IPS-18c (cell line): ENCODE measurements around the gene PPARA.

Experiments
- H3K4me3 ChIP-seq: 2 replicates; pipeline ENCODE4 v1.7.0; 2013; ENCODE audit warnings: low read depth, mild to moderate bottlenecking, low read length, moderate library complexity; ENCODE audit not compliant: insufficient read depth
- H3K9me3 ChIP-seq: one replicate; pipeline ENCODE4 v1.6.1; 2013; ENCODE audit warnings: mild to moderate bottlenecking, low read length, moderate library complexity; ENCODE audit not compliant: control insufficient read depth, insufficient read depth

The PPARA gene

DNA sequence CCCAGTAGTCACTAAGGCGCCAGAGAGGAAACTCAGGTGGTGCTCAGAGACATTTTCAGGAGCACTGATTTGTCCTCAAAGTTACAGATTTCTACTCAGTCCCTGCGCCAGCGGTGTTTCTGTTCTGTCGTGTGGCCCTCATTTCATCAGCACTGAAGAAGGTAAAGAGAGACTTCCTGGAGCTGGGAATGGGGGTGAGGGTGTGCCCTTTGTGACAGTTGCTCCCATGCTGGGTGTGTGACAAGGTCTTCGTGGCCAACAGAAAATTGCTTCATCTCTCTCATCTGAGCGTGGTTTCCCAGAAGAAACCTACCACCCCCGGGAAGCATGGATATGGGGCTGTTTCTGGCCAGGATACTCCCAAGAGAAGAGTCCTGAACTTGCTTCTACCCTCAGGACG, 2.0 kb upstream of the PPARA start:
- Histone ChIP-seq H3K9me3 (peaks cover 2% of the 10 kb centered on the region), H3K4me3 (no peak overlapping the region)

DNA sequence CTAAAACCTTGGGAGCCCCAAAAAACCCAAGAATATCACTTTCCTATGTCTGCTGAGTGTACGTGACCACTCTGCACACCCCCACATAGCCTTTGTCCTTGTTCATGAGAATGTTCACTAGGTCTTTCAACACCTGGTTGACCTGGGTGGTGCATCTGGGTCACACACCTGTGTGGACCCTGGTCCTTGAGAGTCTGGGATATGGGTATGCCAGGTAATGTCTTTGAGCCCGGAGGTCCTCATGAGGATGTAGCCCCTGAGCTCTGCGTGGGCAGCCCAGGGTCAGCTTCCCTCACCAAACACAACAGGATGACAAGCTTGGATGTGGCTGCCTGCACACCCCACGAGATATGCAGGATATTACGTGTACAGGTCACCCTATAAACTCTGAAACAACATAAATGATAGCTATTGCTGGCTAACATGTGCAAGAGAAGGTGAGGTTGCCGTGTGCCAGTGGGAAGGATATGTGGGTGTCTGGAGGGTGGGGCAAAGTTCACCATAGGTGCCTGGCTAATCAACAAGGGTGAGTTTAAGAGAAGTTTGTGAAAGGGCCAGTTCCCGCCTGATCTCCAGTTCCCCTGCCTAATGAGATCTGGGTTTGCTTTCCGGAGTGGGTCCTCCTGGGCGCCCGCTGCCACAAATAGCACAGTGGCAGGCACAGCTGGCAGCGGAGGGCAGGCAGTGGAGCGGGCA, 1.4 kb upstream of the PPARA start:
- peak overlapping the region; percentile 63 for H3K4me3 ChIP-seq

DNA sequence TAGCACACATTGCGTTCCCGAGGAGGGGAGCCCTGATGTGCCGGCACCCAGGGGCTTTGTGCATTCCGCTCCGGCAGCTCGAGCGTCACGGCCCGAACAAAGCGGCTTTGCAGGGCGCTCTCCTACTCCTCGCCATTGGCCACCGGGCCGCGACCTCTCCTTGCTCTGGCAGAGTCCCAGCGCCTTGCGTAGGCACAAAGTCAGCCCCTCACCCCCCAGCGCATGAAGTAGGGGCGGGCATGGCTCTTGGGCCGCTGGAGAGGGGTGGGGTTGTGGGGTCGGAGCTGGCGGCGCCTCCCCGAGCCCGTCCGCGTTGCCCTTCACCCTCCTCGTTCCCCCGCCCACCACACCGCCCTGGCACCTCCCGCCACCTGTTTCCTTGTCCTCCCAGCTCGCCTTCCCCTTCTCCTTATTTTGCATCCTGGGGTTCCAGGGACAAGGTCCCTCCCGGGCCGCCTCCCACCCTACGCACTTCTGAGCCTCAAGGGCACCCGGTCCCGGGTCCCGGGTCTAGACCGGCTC, 753 bp upstream of the PPARA start:
- peak overlapping the region; percentile 63 for H3K4me3 ChIP-seq

More for the DNA sequence above, 1.4 kb upstream of the PPARA start:
- peaks cover 2% of the 10 kb centered on the region for H3K9me3 ChIP-seq

DNA sequence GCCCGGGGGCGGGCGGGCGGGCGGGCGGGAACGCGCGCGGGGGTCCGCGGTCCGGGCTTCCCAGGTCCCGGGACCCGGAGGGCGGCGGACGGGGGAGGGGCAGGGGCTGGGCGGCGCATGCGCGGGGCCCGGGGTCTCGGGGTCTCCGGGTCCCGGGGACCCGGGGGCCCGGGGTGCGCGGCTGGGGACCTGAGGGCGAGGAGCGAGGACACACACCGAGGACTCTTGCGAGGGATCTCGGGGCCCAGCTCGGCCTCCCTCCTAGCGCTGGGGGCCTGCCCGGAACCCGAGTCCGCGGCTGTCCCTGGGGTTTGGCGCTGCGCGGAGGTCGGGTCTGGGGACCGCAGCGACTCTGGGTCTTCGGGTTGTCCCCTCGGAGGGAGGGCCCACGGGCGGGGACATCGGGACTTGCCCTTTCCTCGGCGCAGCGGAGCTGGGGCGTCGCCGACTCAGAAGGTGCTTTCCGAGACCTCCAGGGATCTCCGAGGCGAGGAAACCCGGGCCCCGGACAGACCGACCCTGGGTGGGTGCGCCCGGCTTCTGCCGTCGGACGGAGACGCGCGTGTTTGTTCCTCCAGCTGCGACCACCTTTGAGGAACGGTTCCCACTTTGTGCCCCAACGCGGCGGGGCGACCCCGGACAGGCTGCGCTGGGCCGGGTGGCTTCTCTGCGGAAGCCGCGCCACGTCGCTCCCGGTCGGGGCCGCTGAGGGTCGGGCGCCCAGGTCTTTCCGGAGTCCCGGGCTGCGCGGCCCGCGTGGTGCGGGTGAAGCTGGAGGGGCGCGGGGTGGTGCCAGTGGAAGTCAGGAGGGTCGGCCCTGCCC, 540 bp downstream of the PPARA start:
- peak overlapping the region; percentile 79 for H3K4me3 ChIP-seq
- peaks cover 2% of the 10 kb centered on the region for H3K9me3 ChIP-seq

More for the DNA sequence above, 753 bp upstream of the PPARA start:
- H3K9me3 ChIP-seq, result peaks cover 2% of the 10 kb centered on the region

DNA sequence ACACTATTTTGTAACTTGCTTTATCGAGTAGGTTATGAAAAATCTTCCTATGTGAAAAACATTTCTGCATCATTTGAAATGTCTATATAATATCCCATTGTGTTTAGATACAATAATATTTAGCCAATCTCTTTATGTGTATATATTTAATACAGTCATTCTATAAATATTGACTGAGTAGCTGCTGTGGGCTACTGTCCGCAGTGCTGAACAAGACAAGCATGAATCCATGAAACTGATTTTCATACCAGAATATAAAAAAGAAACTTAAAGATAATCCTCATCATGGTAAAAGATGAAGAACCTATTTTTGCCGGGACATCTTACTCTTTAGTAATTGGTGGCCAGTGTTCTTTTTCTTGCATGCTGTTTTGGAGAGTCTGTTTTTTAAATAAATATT, 3.6 kb downstream of the PPARA start:
- Histone ChIP-seq H3K9me3 (peaks cover 2% of the 10 kb centered on the region), H3K4me3 (no peak overlapping the region)

DNA sequence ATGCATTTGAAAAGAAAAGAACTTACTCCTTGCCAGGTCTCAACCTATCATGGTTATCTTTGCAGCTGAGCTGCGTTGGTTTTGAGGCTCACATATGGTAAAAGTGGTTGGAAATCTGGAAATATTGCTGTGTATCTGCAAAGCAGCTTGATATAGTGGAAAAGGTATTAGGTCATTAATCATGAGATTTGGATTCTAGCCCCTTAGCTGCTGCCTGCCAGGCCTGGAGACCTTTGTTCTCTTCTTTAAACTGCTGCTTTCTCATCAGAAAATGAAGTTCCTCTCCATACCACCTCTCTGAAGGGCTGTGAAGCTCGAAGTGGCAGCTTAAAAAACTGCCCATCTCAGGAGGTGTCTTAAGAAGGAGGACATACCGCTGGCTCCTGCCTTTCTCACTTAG, 5.7 kb downstream of the PPARA start:
- Histone ChIP-seq H3K9me3 (peaks cover 2% of the 10 kb centered on the region), H3K4me3 (no peak overlapping the region)

DNA sequence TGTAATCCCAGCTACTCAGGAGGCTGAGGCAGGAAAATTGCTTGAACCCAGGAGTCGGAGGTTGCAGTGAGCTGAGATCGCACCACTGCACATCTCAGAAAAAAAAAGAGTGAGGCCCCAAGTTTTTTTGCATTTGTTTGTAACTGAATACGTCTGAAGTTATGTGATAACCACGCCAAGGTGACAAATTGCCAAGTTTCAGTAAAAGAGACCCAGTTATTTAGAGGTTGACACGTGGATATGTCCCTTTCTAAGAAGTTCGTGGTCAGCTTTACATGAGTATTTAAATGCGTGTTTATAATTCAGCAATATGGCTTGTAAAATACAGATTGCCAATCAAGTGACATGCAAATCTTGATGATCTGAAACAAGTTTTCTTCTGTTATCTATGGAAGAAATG, 8.0 kb downstream of the PPARA start:
- Histone ChIP-seq H3K4me3 (no peak overlapping the region), H3K9me3 (no peaks in the 10 kb centered on the region)

DNA sequence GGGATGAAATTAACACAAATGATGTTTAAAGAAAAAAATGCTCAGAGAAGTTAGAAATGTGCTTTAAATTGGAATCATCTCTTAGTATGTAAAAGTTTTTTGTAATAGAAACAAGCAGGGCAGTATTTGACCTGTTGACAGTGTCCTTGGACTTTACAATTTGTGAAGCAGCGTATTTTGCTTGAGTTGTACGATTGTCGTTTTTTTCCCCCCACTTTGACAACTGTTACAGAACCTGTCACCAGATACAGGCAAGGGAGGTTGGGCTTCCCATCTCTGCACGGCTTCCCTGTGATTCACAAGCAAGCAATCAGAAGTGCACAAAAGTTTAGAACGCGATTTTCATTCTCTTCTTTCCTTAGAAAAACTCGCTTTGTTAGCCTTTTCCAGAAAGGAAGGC, 8.9 kb downstream of the PPARA start:
- Histone ChIP-seq H3K9me3 (no peaks in the 10 kb centered on the region), H3K4me3 (no peak overlapping the region)

DNA sequence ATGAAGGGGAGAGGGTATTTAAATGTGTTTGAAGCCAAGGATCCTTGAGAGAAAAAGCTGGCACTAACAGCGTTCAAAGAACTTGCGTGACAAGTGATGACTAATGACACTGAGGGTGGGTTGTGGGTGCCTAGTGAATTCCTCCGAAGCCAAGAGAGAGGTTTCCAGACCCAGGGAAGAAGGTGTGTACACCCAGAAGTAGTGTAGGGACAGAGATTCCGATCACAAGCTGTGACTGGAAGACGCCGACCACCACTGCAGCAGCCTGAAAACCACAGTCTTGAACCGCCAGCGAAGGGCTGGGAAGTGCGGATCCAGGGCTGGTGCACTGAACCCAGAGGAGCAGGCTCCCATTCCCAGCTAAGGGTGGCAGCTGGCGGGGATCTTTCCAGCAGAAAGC, 9.5 kb downstream of the PPARA start:
- no peaks in the 10 kb centered on the region for H3K9me3 ChIP-seq
- H3K4me3 ChIP-seq, result no peak overlapping the region

DNA sequence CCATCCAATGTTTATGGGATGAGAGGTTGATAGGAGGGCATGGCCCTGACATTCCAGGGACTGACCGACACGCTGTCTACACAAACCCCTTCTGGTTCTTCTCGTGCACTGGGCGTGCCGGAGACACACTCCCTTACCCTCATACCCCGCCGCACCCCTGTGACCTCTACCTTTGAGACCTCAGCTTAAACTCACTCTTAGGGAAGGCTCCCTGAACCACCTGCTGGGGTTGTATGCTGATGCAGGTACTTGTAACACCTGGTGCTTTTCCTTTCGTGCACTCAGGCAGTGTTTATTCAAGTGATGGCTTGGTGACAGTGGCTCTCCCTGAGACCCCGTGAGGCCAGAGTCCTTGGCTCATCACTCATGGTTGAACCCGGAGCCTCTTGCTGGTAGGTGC, 12.0 kb downstream of the PPARA start:
- Histone ChIP-seq H3K9me3 (no peaks in the 10 kb centered on the region), H3K4me3 (no peak overlapping the region)

DNA sequence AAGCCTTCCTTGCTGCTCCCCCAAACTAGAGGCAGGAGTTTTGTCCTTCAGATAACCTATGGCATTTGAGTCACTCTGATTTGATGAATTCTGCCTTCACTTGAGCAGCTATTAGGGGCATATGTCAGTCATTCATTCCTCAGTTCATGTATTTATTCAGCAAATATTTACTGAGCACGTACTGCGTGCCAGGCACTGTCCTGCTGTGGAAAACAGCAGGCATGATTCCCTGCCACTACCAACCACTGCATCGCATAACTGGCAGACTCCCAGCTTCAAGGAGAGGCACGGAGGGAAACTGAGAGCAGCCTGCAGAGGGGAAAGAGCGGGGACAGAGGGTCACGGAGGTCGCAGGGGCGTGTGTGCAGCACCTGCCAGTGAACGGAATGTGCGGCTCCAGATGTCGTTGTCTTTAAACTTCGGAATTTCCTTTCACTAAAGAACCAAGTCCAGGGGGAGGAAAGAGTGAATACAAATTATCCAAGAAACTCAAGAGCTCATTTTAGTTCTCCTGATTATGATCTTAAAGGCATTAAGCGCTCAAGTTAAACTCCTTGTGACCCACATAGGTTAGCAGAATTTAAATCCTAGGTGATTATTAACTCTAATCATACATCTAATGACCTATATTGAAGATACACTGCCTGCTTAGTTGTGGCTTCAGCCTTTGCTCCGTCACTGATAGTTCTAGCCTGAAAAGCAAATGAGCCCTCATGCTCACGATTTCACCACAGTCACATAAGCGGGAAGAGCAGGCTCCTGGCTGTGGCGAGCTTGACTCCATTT, 12.6 kb downstream of the PPARA start:
- no peak overlapping the region for H3K4me3 ChIP-seq
- no peaks in the 10 kb centered on the region for H3K9me3 ChIP-seq

DNA sequence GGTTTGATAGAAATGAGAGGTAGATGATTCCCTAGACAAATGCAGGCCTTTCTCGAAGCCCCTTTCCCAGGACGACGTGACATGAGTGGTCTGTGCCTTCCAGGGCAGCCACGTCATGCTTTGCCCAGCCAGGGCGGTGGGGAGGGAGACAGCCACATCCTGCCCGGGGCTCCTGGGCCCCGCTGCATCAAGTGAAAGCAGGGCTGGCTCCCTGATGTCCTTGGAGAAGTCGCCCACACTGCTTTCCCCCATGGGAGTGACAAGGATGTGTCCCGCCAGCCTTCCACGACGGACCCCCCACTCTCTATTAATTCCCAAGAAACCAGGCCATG, 13.2 kb downstream of the PPARA start:
- Histone ChIP-seq H3K9me3 (no peaks in the 10 kb centered on the region), H3K4me3 (no peak overlapping the region)

DNA sequence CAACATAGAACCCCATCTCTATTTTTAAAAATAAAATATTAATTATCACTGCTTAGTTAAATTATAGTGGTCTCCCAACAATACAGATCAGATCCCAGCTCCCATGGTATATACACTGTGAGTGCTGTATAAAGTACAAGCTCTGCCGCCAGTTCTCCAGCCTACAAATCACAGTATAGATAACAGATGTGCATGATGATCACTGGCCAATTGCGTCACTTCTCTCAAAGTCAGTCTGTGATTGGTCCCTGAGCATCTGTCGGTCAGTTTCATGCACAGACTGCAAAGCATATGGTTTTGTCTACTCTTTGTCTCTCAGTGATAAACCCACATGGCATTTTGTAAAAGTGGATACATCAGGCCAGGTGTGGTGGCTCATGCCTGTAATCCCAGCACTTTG, 15.7 kb downstream of the PPARA start:
- no peak overlapping the region for H3K4me3 ChIP-seq
- H3K9me3 ChIP-seq, result no peaks in the 10 kb centered on the region

DNA sequence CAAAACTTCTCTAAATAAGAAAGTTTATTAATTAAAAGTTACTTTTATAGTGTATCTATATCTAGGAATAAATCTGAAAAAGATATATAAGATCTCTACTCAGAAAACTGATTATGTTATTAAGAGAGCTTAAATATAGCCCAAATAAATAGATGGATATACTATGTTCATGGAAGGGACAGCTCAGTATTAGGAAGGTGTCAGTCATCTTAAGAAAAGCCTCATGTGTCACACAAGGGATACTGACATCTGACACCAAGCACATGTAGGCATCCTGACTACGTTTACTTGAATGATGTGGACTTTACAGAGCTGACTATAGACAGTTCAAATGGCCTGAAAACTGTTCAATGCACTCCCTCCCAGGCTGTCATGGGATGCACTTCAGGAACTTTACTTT, 19.3 kb downstream of the PPARA start:
- H3K4me3 ChIP-seq, result no peak overlapping the region
- no peaks in the 10 kb centered on the region for H3K9me3 ChIP-seq

DNA sequence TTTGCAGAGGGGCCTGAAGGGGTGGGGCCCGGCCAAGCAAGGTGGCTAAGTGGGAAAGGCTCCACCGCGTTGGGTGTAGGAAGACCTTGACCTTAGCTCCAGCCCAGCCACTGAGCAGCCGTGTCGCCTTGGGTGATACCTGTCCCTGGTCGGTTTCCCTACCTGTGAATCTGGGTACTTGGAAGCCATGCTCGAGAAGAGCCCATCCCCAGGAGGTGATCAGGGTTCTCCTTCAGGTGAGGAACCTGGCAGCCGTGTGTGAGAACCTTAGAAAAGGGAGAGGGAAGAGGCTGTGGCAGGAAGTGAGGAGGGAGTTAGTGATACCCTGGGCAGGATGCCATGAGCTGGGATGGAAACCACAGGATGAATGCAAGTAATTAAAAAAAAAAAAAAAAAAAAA, 21.6 kb downstream of the PPARA start:
- Histone ChIP-seq H3K4me3 (no peak overlapping the region), H3K9me3 (no peaks in the 10 kb centered on the region)

DNA sequence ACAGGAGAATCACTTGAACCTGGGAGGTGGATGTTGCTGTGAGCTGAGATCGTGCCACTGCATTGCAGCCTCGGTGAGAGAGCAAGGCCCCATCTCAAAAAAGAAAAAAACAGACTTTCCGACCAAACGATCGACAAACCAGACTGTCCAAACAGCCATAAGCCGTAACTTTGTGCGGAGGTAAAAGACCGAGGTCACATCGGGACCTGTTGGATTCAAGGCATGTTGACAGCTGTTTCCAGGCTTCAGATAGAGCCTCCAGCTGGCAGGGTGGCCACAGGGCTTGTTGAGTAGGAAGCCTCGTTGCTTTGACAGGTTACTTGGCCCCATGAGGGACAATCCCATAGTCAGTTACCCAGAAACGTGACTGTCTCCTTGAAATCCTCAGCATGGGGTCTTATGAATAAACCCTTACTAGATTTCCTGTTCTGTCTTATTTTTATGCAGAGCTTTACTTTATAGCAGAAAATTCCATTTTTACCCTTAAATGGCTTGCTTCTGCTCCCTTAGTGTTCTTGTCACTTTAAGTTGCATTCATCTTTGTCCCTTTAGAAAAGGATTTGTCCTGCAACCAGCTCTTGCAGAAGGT, 22.3 kb downstream of the PPARA start:
- H3K4me3 ChIP-seq, result no peak overlapping the region

DNA sequence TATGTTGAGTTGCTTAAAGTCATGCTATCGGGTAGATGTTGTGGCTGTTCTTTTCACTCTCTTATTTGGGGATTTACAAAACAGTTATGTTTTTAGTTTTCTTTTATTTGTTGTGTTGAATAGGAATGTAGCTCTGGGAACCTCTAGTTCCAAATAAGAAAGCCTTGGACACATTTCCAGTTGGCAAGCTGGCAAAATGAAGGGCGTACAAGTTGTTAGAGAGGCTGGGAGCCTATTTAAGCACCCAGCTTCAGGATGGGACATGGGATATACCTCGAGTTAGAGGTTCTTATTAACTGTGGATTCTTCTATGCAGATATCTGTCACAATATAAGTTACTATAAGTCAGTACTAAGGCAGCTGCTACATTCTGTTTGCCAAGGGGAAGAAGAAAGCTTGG, 22.8 kb downstream of the PPARA start:
- Histone ChIP-seq H3K4me3 (no peak overlapping the region), H3K9me3 (no peaks in the 10 kb centered on the region)

More for the DNA sequence above, 22.3 kb downstream of the PPARA start:
- H3K9me3 ChIP-seq, result no peaks in the 10 kb centered on the region
